AG09309 (cell line): ENCODE results near the gene MAST4.

ENCODE experiments used
- DNase-seq: peaks from one replicate; pipeline ENCODE4 v3.0.0-alpha.2; 2010; ENCODE audit warnings: low read depth
- H3K4me3 ChIP-seq: 2 replicates; pipeline ENCODE4 v1.5.1; 2011; ENCODE audit warnings: mild to moderate bottlenecking, low read depth, low read length, moderate library complexity; ENCODE audit not compliant: control insufficient read depth
- TF ChIP-seq, protein P1 (sequence below): IDR thresholded peaks from 2 replicates; pipeline ENCODE4 v1.5.1; 2011; ENCODE audit warnings: mild to moderate bottlenecking, low read depth, low read length, inconsistent platforms; ENCODE audit not compliant: insufficient read depth, control insufficient read depth; ENCODE audit errors: missing control alignments

MAST4 gene

GRCh38 chr5:67009028-67009427 is 412.8 kb downstream of the MAST4 start:
- TF ChIP-seq, protein P1, sequence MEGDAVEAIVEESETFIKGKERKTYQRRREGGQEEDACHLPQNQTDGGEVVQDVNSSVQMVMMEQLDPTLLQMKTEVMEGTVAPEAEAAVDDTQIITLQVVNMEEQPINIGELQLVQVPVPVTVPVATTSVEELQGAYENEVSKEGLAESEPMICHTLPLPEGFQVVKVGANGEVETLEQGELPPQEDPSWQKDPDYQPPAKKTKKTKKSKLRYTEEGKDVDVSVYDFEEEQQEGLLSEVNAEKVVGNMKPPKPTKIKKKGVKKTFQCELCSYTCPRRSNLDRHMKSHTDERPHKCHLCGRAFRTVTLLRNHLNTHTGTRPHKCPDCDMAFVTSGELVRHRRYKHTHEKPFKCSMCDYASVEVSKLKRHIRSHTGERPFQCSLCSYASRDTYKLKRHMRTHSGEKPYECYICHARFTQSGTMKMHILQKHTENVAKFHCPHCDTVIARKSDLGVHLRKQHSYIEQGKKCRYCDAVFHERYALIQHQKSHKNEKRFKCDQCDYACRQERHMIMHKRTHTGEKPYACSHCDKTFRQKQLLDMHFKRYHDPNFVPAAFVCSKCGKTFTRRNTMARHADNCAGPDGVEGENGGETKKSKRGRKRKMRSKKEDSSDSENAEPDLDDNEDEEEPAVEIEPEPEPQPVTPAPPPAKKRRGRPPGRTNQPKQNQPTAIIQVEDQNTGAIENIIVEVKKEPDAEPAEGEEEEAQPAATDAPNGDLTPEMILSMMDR: no peak
- no peak overlapping the region for H3K4me3 ChIP-seq

DNA sequence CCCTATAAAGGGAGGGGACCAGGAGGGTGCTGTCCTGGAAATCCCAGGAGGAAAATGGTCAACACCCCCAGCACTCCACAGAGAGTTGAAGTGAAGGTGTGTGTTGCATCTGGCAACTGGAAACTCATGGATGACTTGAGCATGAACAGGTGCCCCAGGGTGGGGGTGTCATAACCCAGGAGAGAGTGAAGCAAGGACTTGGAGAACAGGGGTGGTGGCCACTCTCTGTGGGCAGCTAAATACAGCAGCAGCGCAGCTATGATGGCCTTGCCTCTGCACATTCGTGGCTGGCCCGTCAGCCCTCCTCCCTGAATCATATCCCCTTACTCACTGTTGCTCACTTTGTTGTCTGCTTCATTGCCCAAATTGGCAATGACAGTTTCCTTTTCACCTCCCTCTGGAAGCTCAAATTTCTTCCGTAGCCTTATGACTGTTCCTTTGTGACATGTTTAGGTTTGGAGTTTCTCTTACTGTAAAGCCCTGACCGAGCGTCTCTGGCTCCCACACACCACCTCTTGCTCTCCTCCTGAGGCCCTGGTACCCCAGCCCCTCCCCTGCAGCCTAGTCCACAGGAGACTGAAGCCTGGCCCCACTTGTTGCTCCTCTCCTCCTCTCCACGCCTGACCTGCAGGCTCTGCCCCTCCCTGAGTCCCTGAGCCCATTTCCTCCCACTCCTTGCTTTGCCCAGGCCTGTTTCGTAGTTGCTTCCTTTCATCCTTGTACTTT is 414.7 kb downstream of the MAST4 start:
- no peak for DNase-seq
- TF ChIP-seq, protein P1: no peak
- peak overlapping the region; percentile 3; the same call in 1 of the 2 replicates for H3K4me3 ChIP-seq

More at GRCh38 chr5:67009028-67009427, 412.8 kb downstream of the MAST4 start:
- no peak for DNase-seq

- no peak for DNase-seq
- TF ChIP-seq, protein P1: no peak
- H3K4me3 ChIP-seq: no peak overlapping the region
Observed at GRCh38 chr5:67011422-67011821, 415.2 kb downstream of the MAST4 start.

DNA sequence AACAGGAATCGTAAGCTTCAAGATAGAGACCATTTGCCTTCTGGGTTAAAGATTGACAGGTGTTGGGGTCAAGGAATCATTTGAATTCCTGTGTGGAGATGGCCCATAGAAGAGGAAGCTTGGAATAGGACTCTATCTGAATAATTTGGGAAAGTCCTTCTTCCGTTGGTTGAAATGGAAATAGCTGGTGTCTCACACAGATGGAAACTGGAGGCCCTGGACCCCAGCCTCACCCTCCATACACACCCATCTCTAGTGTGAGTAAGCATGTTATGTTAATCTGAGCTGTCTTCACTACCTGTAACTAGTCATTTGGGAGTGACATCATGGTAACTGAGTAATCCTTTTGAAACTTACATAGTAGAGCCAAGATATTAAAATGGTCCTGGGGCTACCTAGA is 416.0 kb downstream of the MAST4 start:
- DNase-seq: no peak
- TF ChIP-seq, protein P1: no peak
- no peak overlapping the region for H3K4me3 ChIP-seq

DNA sequence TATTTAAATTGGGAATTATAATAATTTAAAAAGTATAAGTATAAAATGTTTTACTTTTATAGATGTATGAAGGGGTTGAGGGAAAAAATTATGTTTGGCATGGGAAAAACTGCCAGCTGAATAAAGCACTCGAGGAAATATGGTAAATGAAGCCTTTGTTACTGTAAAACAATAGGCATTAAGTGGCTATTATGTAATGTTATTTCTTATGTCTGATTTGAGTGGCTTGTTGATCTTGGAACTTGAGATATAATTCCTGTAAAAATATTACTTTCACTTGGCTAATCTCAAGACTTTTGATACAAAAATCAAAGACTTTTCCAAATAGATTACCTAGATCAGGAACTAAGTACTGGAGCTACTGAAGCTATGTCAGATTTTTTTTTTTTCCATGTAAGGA is 417.5 kb downstream of the MAST4 start:
- no peak for DNase-seq
- no peak overlapping the region for H3K4me3 ChIP-seq
- TF ChIP-seq, protein P1: no peak

- no peak overlapping the region for H3K4me3 ChIP-seq
- no peak for DNase-seq
- TF ChIP-seq, protein P1: no peak
Observed at GRCh38 chr5:67014191-67014590, 418.0 kb downstream of the MAST4 start.

- no peak for DNase-seq
- TF ChIP-seq, protein P1: no peak
- H3K4me3 ChIP-seq: no peak overlapping the region
Observed at GRCh38 chr5:67014957-67015400, 418.8 kb downstream of the MAST4 start.
